Keratinocyte (primary cell): ENCODE measurements around the gene ATP6V1G3.

ENCODE experiments used
- CTCF ChIP-seq, 3 experiments: IDR thresholded peaks in 1 of 3; conservative IDR thresholded peaks in 1 of 3; optimal IDR thresholded peaks in 1 of 3; 2 replicates in 2 of 3; 3 replicates in 1 of 3; pipeline versions ENCODE3 to v1.5.1; 2011; ENCODE audit warnings: low read length in 3 of 3, mild to moderate bottlenecking in 3 of 3, moderate library complexity in 2 of 3, control low read depth in 1 of 3, inconsistent platforms in 1 of 3; ENCODE audit not compliant: insufficient read depth in 2 of 3; ENCODE audit errors: extremely low read depth in 1 of 3
- EZH2 ChIP-seq: IDR thresholded peaks from one replicate; pipeline ENCODE4 v1.6.1; 2012; ENCODE audit warnings: inconsistent platforms, mild to moderate bottlenecking, low read length, moderate library complexity

GRCh38 chr1:198541737-198542136 is 1.3 kb upstream of the ATP6V1G3 start:
- TF ChIP-seq CTCF (optimal IDR thresholded peaks at IDR 0.05 in 1 of 3, IDR thresholded peaks at IDR 0.05 in 1 of 3, conservative IDR thresholded peaks at IDR 0.05 in 1 of 3; ENCODE audit: extremely low read depth in 1 of 3, insufficient read depth in 2 of 3, low read length in 3 of 3) (no peak), EZH2 (no peak)
